ENCODE measurements around the gene TMEM198.

GRCh38 chr2:219525533-219526232 lies 18.1 kb upstream of the TMEM198 start:
- TF ChIP-seq, protein P1, sequence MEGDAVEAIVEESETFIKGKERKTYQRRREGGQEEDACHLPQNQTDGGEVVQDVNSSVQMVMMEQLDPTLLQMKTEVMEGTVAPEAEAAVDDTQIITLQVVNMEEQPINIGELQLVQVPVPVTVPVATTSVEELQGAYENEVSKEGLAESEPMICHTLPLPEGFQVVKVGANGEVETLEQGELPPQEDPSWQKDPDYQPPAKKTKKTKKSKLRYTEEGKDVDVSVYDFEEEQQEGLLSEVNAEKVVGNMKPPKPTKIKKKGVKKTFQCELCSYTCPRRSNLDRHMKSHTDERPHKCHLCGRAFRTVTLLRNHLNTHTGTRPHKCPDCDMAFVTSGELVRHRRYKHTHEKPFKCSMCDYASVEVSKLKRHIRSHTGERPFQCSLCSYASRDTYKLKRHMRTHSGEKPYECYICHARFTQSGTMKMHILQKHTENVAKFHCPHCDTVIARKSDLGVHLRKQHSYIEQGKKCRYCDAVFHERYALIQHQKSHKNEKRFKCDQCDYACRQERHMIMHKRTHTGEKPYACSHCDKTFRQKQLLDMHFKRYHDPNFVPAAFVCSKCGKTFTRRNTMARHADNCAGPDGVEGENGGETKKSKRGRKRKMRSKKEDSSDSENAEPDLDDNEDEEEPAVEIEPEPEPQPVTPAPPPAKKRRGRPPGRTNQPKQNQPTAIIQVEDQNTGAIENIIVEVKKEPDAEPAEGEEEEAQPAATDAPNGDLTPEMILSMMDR (IDR thresholded peaks at IDR 0.05): no peak
- no peak for TF ChIP-seq POLR2A (IDR thresholded peaks at IDR 0.05)
